Sigmoid colon (tissue), 7 donors: Measurements from ENCODE around the gene FBXL7. TPM values are rescaled to one million over a fixed set of nuclear protein-coding genes. Genes with fewer than 3 reads are reported as not detected.
A peak's percentile ranks its signal among the peaks of the same experiment; 100 is the strongest.

ENCODE experiments used
- DNase-seq: peaks from one replicate; pipeline ENCODE4 v3.0.0-alpha.2; 2019
- H3K27ac ChIP-seq, 4 donors: fragments of 200-600 bp; sonication (generic); one replicate each; pipeline ENCODE4 v1.5.1; 2016 to 2019; ENCODE audit warnings: mild to moderate bottlenecking in 1 of 4
- H3K27me3 ChIP-seq, 3 donors: fragments of 200-600 bp; sonication (generic); one replicate each; pipeline ENCODE4 v1.5.1; 2019; ENCODE audit warnings: mild to moderate bottlenecking in 1 of 3
- H3K36me3 ChIP-seq, 4 donors: fragments of 200-600 bp; sonication (generic); one replicate each; pipeline ENCODE4 v1.5.1; 2016 to 2019
- H3K4me1 ChIP-seq, 4 donors: fragments of 200-600 bp; sonication (generic); one replicate each; pipeline ENCODE4 v1.5.1; 2017 to 2019
- H3K4me3 ChIP-seq, 4 donors: fragments of 200-600 bp; sonication (generic); one replicate each; pipeline ENCODE4 v1.5.1; 2017 to 2019; ENCODE audit warnings: mild to moderate bottlenecking in 2 of 4, moderate library complexity in 1 of 4
- H3K9me3 ChIP-seq, 4 donors: fragments of 200-600 bp in 3 of 4; sonication (generic) in 3 of 4; one replicate each; pipeline versions ENCODE4 v1.5.1 to v1.6.1; 2013 to 2019
- EP300 ChIP-seq, 4 donors: sonication (generic); formaldehyde crosslinking; IDR thresholded peaks; one replicate each; pipeline ENCODE4 v1.6.1; 2017; ENCODE audit warnings: antibody characterized with exemption in 4 of 4
- POLR2A ChIP-seq, 2 donors: fragments of 450-650 bp; IDR thresholded peaks; one replicate each; pipeline ENCODE4 v1.6.1; 2016; ENCODE audit warnings: antibody characterized with exemption in 2 of 2, mild to moderate bottlenecking in 2 of 2, moderate library complexity in 2 of 2
- POLR2AphosphoS5 ChIP-seq, 4 donors: sonication (generic); formaldehyde crosslinking; IDR thresholded peaks; one replicate each; pipeline ENCODE4 v1.6.1; 2017; ENCODE audit warnings: antibody characterized with exemption in 4 of 4
- WGBS, 2 donors: extraction: QIAGEN DNeasy Blood & Tissue Kit; methylation state at CpG; one replicate each; pipeline ENCODE4 v1.1.7; 2013; 5-methylcytosine and 5-hydroxymethylcytosine counted together
- intact Hi-C: fragments of 100-400 bp; cut with DNase I; formaldehyde crosslinking; loops from one replicate; pipeline ENCODE4 v1.15.1; 2023
- polyA plus RNA-seq, 3 donors: library from polyadenylated mRNA; stranded (reverse); fragments of 200-250 nt; gene quantifications; one replicate each; pipeline ENCODE4 v1.2.3, GENCODE V29; 2013
- total RNA-seq, 4 donors: library from RNA; depleted of rRNA; stranded (reverse); fragments of >200 nt; gene quantifications; one replicate each; pipeline ENCODE4 v1.1.0, GENCODE V29; 2016
- TF ChIP-seq, protein P1 (sequence below), 4 experiments: fragments of 450-650 bp in 3 of 4; fragments of 200-600 bp in 1 of 4; IDR thresholded peaks; one replicate each; pipeline ENCODE4 v1.5.1; 2016 to 2019; ENCODE audit warnings: antibody characterized with exemption in 4 of 4, mild to moderate bottlenecking in 3 of 4, moderate library complexity in 2 of 4
- donor health status: healthy with polysubstance abuse.
- donor health status: Bipolar disorder and iron deficiency.
- donor health status: healthy.

Gene FBXL7
- total and polyA plus RNA-seq, 7 donors: 0.92 to 44.3 (median 18.2) TPM

DNA sequence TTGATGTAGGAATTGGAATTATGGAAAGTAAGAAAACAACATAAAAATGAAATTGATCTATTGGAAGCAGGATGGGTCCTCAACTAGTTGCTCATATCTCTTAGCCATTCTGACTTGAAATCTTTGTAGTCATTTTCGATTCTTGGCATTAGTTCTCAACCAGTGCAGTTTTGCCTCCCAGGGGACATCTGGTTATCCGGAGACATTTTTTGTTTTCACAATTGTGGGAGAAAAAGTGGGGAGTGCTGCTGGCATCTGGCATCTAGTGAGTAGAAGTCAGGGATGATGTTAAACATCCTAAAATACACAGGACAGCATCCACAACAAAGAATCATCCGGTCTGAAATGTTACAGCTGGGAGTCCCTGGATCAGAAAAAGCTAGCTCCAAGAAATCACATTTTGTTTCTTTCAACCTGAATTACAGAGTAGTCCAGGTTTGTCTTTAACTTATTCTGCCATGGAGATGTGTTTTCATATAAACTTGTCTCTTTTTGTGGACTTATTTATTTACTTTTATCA lies 74.9 kb downstream of the FBXL7 start:
- no peaks in the 10 kb centered on the region for H3K9me3 ChIP-seq
- intact Hi-C loops: loop anchor here (5.0 kb wide), 1 partner anchor 73 kb away; the partner anchor contains the start of gene FBXL7
- no peaks in the 10 kb centered on the region for H3K27me3 ChIP-seq
- no peak for DNase-seq
- H3K36me3 ChIP-seq: no peaks in the 10 kb centered on the region
- peak in 2 of 4 donors; percentile 8 to 17 for TF ChIP-seq POLR2AphosphoS5 (IDR thresholded peaks at IDR 0.05)
- TF ChIP-seq, protein P1, sequence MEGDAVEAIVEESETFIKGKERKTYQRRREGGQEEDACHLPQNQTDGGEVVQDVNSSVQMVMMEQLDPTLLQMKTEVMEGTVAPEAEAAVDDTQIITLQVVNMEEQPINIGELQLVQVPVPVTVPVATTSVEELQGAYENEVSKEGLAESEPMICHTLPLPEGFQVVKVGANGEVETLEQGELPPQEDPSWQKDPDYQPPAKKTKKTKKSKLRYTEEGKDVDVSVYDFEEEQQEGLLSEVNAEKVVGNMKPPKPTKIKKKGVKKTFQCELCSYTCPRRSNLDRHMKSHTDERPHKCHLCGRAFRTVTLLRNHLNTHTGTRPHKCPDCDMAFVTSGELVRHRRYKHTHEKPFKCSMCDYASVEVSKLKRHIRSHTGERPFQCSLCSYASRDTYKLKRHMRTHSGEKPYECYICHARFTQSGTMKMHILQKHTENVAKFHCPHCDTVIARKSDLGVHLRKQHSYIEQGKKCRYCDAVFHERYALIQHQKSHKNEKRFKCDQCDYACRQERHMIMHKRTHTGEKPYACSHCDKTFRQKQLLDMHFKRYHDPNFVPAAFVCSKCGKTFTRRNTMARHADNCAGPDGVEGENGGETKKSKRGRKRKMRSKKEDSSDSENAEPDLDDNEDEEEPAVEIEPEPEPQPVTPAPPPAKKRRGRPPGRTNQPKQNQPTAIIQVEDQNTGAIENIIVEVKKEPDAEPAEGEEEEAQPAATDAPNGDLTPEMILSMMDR (IDR thresholded peaks at IDR 0.05): no peak
- TF ChIP-seq EP300 (IDR thresholded peaks at IDR 0.05): no peak
- TF ChIP-seq POLR2A (IDR thresholded peaks at IDR 0.05): no peak
- peak overlapping the region in 2 of 4 donors; percentile 20 to 53 for H3K27ac ChIP-seq
- 53 to 71% methylated on average over 3 of the region's 3 CpGs for WGBS, 2 donors
- peaks cover 0 to 59% (median 51%) of the 10 kb centered on the region in 4 donors for H3K4me1 ChIP-seq
- no peak overlapping the region for H3K4me3 ChIP-seq

DNA sequence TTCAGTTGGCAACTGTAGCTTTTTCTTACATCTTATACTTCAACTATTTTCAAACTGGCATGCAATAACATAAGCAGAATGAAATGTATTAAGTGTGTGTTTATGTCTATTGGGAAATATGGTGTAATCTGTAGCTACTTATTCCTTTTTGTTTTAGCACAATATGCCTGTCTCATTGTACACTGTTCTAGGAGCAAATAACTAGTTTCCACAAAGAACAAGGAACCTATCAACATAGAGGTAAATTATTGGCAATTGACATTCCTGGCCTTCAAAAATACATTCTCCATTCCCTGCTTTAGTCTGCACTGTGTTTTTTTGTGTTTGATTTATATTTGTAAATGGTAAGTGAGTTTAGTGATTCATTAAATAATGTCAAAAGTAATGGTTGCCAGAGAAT lies 75.7 kb downstream of the FBXL7 start:
- TF ChIP-seq, protein P1 (IDR thresholded peaks at IDR 0.05): no peak
- TF ChIP-seq EP300 (IDR thresholded peaks at IDR 0.05) (peak in 1 of 4 donors; percentile 11), POLR2AphosphoS5 (IDR thresholded peaks at IDR 0.05) (peak in 2 of 4 donors; percentile 55 to 72), POLR2A (IDR thresholded peaks at IDR 0.05) (no peak)
- peaks cover 0 to 61% (median 54%) of the 10 kb centered on the region in 4 donors for H3K4me1 ChIP-seq
- DNase-seq: no peak
- intact Hi-C loops: loop anchor here (5.0 kb wide), 1 partner anchor 73 kb away; the partner anchor contains the start of gene FBXL7
- H3K27ac ChIP-seq: peak overlapping the region in 2 of 4 donors; percentile 20 to 53
- H3K4me3 ChIP-seq: no peak overlapping the region
- H3K9me3 ChIP-seq: no peaks in the 10 kb centered on the region
- H3K27me3 ChIP-seq: no peaks in the 10 kb centered on the region
- H3K36me3 ChIP-seq: no peaks in the 10 kb centered on the region

DNA sequence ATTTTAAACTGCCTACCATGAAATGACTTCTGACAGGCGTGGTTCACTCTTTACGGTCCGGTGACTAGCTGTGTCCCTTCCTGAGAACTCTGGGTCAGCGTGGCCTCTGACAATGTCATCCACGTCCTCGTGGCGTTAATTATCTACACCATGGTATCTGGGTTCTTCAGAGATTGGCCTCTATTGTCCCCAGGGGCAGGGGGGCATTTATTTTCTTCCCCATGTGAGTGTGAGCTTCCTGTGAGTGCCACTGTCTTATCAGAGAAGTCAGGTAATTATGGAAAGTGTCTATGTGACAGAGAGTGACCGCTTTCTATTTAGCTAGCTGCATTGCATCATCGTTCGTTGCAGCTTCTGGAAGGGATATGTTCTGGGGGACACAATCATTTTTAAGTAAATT lies 77.2 kb downstream of the FBXL7 start:
- no peak overlapping the region for H3K4me3 ChIP-seq
- 41 to 58% methylated on average over 10 of the region's 10 CpGs for WGBS, 2 donors
- H3K27me3 ChIP-seq: no peaks in the 10 kb centered on the region
- peaks cover 0 to 61% (median 54%) of the 10 kb centered on the region in 4 donors for H3K4me1 ChIP-seq
- H3K9me3 ChIP-seq: no peaks in the 10 kb centered on the region
- TF ChIP-seq, protein P1 (IDR thresholded peaks at IDR 0.05): no peak
- TF ChIP-seq EP300 (IDR thresholded peaks at IDR 0.05) (no peak), POLR2A (IDR thresholded peaks at IDR 0.05) (no peak), POLR2AphosphoS5 (IDR thresholded peaks at IDR 0.05) (no peak)
- DNase-seq: no peak
- no peaks in the 10 kb centered on the region for H3K36me3 ChIP-seq
- H3K27ac ChIP-seq: no peak overlapping the region
- intact Hi-C loops: loop anchor here (5.0 kb wide), 1 partner anchor 75 kb away; the partner anchor contains the start of gene FBXL7

DNA sequence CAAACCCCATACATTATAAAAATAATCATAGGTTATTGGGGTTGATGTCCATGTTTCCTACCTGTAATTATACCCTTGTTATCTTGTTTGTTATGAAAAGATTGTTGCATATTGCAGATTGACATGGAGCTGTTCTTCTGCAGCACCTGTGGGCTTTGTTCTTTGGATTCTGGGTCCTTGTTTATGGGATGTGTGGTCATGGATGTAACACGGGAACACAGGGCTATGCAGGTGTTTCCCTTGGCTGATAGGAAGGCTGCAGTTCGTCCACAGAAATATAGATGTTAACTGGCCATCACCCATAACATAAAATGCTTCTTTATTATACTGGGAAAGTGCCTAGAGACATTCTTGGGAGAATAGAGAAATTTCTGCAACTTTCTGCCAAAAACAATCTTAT lies 77.9 kb downstream of the FBXL7 start:
- Histone ChIP-seq H3K9me3 (no peaks in the 10 kb centered on the region), H3K4me3 (no peak overlapping the region), H3K4me1 (peaks cover 0 to 61% (median 53%) of the 10 kb centered on the region in 4 donors), H3K36me3 (no peaks in the 10 kb centered on the region), H3K27ac (no peak overlapping the region), H3K27me3 (no peaks in the 10 kb centered on the region)
- TF ChIP-seq POLR2A (IDR thresholded peaks at IDR 0.05) (no peak), EP300 (IDR thresholded peaks at IDR 0.05) (no peak), POLR2AphosphoS5 (IDR thresholded peaks at IDR 0.05) (no peak)
- TF ChIP-seq, protein P1 (IDR thresholded peaks at IDR 0.05): no peak
- intact Hi-C loops: loop anchor here (5.0 kb wide), 1 partner anchor 76 kb away; the partner anchor contains the start of gene FBXL7
- DNase-seq: no peak
- 48 to 69% methylated on average over 2 of the region's 2 CpGs for WGBS, 2 donors
